Astrocyte of the spinal cord (primary cell): ENCODE data around the gene ASH1L.

ENCODE experiments used
- DNase-seq: peaks from one replicate; pipeline ENCODE4 v3.0.0; 2011; ENCODE audit warnings: low read depth, low spot score
- H3K4me3 ChIP-seq: 2 replicates; pipeline ENCODE4 v1.5.1; 2011; ENCODE audit warnings: low read depth, mild to moderate bottlenecking, low read length, moderate library complexity
- in situ Hi-C: cut with HindIII; loops from 2 replicates; pipeline ENCODE4 v1.10.0; 2017; ENCODE audit warnings: low sequenced_read_pairs
- TF ChIP-seq, protein P1 (sequence below): IDR thresholded peaks from 2 replicates; pipeline ENCODE4 v1.5.1; 2012; ENCODE audit warnings: low read depth, mild to moderate bottlenecking, low read length, inconsistent platforms

Gene ASH1L

DNA sequence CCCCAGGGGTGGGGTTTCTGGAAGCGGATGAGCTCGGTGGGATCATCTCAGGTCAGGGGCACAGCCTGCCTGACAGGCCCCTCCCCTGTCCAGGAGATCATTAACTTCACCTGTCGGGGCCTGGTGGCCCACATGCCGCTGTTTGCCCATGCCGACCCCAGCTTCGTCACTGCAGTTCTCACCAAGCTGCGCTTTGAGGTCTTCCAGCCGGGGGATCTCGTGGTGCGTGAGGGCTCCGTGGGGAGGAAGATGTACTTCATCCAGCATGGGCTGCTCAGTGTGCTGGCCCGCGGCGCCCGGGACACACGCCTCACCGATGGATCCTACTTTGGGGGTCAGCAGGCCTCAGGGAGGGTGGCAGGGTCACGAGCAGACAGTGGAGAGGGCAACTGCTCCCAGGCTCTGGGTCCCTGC lies 277.0 kb downstream of the ASH1L start:
- TF ChIP-seq, protein P1, sequence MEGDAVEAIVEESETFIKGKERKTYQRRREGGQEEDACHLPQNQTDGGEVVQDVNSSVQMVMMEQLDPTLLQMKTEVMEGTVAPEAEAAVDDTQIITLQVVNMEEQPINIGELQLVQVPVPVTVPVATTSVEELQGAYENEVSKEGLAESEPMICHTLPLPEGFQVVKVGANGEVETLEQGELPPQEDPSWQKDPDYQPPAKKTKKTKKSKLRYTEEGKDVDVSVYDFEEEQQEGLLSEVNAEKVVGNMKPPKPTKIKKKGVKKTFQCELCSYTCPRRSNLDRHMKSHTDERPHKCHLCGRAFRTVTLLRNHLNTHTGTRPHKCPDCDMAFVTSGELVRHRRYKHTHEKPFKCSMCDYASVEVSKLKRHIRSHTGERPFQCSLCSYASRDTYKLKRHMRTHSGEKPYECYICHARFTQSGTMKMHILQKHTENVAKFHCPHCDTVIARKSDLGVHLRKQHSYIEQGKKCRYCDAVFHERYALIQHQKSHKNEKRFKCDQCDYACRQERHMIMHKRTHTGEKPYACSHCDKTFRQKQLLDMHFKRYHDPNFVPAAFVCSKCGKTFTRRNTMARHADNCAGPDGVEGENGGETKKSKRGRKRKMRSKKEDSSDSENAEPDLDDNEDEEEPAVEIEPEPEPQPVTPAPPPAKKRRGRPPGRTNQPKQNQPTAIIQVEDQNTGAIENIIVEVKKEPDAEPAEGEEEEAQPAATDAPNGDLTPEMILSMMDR = no peak
- in situ Hi-C loops = no loop called here
- DNase-seq = no peak
- no peak overlapping the region for H3K4me3 ChIP-seq
